ENCODE results near the gene UQCRFS1.

GRCh38 chr19:29170554-29170953 lies 42.4 kb downstream of the UQCRFS1 start:
- TF ChIP-seq CTCF (IDR thresholded peaks at IDR 0.05) (no peak), EZH2 (IDR thresholded peaks at IDR 0.05; ENCODE audit: borderline replicate concordance, insufficient read depth, low read depth, low read length, poor library complexity, severe bottlenecking) (no peak)

Measured in B cell (primary cell).